RWPE2 (cell line): ENCODE measurements around the gene DAPK2.

Experiments
- ATAC-seq: fragments of 200-7000 bp; cut with Tn5 transposase; 3 replicates; pipeline ENCODE4 v1.9.1; 2021; ENCODE audit warnings: low read depth
- DNase-seq: peaks from one replicate; pipeline ENCODE4 v3.0.0-alpha.2; 2020; ENCODE audit warnings: low spot score
- H3K27ac ChIP-seq: fragments of 450-650 bp; 2 replicates; pipeline ENCODE4 v1.5.1; 2017; ENCODE audit warnings: mild to moderate bottlenecking; ENCODE audit not compliant: poor library complexity, severe bottlenecking
- H3K27me3 ChIP-seq: fragments of 250-450 bp; sonication (Bioruptor Pico); 2 replicates; pipeline ENCODE4 v1.5.1; 2021; ENCODE audit warnings: mild to moderate bottlenecking, moderate library complexity; ENCODE audit not compliant: insufficient read depth, poor library complexity, severe bottlenecking
- H3K36me3 ChIP-seq: fragments of 250-450 bp; sonication (Bioruptor Pico); 2 replicates; pipeline ENCODE4 v1.5.1; 2020; ENCODE audit warnings: low read depth, mild to moderate bottlenecking, moderate library complexity
- H3K4me1 ChIP-seq: fragments of 250-450 bp; sonication (Bioruptor Pico); 2 replicates; pipeline ENCODE4 v1.5.1; 2021; ENCODE audit warnings: mild to moderate bottlenecking, moderate library complexity; ENCODE audit not compliant: insufficient read depth, poor library complexity, severe bottlenecking
- H3K4me3 ChIP-seq: fragments of 250-450 bp; sonication (Bioruptor Pico); 2 replicates; pipeline ENCODE4 v1.5.1; 2021; ENCODE audit warnings: mild to moderate bottlenecking, moderate library complexity; ENCODE audit not compliant: severe bottlenecking
- H3K9me3 ChIP-seq: fragments of 250-450 bp; sonication (Bioruptor Pico); 2 replicates; pipeline ENCODE4 v1.5.1; 2021; ENCODE audit warnings: mild to moderate bottlenecking, moderate library complexity; ENCODE audit not compliant: severe bottlenecking
- CTCF ChIP-seq: fragments of 450-650 bp; IDR thresholded peaks from one replicate; pipeline ENCODE4 v1.5.1; 2017; ENCODE audit warnings: mild to moderate bottlenecking, moderate library complexity; ENCODE audit not compliant: poor library complexity, severe bottlenecking

DAPK2 gene

GRCh38 chr15:63857461-63857856 lies 188.8 kb downstream of the DAPK2 start:
- Histone ChIP-seq H3K27me3 (no peaks in the 10 kb centered on the region), H3K27ac (peak overlapping the region; percentile 2), H3K9me3 (no peaks in the 10 kb centered on the region), H3K4me3 (no peak overlapping the region), H3K36me3 (no peaks in the 10 kb centered on the region), H3K4me1 (no peaks in the 10 kb centered on the region)
- no peak for DNase-seq
- ATAC-seq: no peak; the same call in 2 of the 3 replicates
- TF ChIP-seq CTCF: no peak
